HUDEP-2 (cell line): ENCODE measurements around the gene DIO3.

ENCODE experiments used
- DNase-seq, 76 experiments: peaks; one replicate each; lab custom pipeline; 2025; ENCODE audit not compliant: unreplicated experiment in 76 of 76; lab: John Stamatoyannopoulos, UW

Gene DIO3

GRCh38 chr14:101579372-101580080, 18.2 kb downstream of the DIO3 start:
- DNase-seq = no peak

- no peak for DNase-seq
Measured at GRCh38 chr14:101581806-101582205, 20.5 kb downstream of the DIO3 start.

- no peak for DNase-seq
Measured at GRCh38 chr14:101582294-101582693, 21.0 kb downstream of the DIO3 start.

- no peak for DNase-seq
Measured at GRCh38 chr14:101583006-101583714, 21.9 kb downstream of the DIO3 start.

- DNase-seq = no peak
Measured at GRCh38 chr14:101583715-101584054, 22.4 kb downstream of the DIO3 start.

- no peak for DNase-seq
Measured at GRCh38 chr14:101584055-101584859, 23.0 kb downstream of the DIO3 start.

- DNase-seq = no peak
Measured at GRCh38 chr14:101585211-101585610, 23.9 kb downstream of the DIO3 start.

- no peak for DNase-seq
Measured at GRCh38 chr14:101586531-101587430, 25.5 kb downstream of the DIO3 start.

- no peak for DNase-seq
Measured at GRCh38 chr14:101587441-101587911, 26.2 kb downstream of the DIO3 start.

- DNase-seq = no peak
Measured at GRCh38 chr14:101588286-101588975, 27.1 kb downstream of the DIO3 start.

GRCh38 chr14:101588990-101589389, 27.7 kb downstream of the DIO3 start:
- no peak for DNase-seq

- no peak for DNase-seq
Measured at GRCh38 chr14:101589486-101590015, 28.3 kb downstream of the DIO3 start.

- no peak for DNase-seq
Measured at GRCh38 chr14:101590062-101590461, 28.8 kb downstream of the DIO3 start.

- no peak for DNase-seq
Measured at GRCh38 chr14:101590616-101591015, 29.3 kb downstream of the DIO3 start.

GRCh38 chr14:101591121-101591520, 29.8 kb downstream of the DIO3 start:
- DNase-seq = no peak

GRCh38 chr14:101591582-101591981, 30.3 kb downstream of the DIO3 start:
- no peak for DNase-seq

GRCh38 chr14:101593411-101594238, 32.3 kb downstream of the DIO3 start:
- DNase-seq = no peak

- DNase-seq = no peak
Measured at GRCh38 chr14:101594511-101595148, 33.3 kb downstream of the DIO3 start.
